ENCODE measurements around the gene RBM20. TPM values are rescaled to one million over a fixed set of nuclear protein-coding genes. Genes with fewer than 3 reads are reported as not detected.

The RBM20 gene
- total RNA-seq, 1 experiment from 2014 or later: 4.2 TPM

DNA sequence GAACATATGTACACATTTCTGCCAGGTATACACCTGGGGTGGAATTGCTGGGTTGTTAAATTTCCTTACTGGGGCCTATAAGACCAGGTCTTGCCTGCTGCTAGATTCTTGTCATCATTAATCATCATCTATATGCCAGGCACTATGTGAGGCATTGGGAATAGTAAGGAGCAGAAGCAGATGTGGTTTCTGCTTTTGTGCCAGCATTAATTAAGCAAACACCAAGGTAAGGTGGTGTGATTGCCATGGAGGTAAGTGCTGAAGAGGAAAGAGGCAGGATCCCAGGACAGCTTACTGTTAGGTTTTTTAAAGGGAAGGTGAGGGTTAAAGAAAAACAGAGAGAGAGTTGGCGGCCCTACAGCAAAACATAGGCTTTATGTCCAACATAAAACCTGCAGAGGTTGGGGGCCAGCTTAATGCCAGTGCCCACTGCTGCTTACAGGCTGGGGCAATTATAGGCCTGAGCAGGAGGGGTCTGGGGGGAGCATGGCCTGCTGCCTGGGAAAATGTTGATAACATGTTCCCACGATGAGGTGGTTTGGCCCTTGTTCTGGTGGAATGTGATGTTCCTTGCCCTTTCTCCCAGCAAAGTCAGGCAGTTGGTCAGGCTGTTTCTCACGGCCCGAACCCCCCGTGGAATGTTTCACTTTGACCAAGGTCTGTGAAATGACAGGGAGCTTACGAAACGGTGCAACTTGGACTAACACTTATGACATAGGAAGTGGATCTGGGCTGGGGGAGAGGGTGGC, 93.9 kb downstream of the RBM20 start:
- no peak for DNase-seq (ENCODE audit: low spot score)

- peak; percentile 36 for DNase-seq (ENCODE audit: low spot score)
Observed at GRCh38 chr10:110739811-110740271, 95.7 kb downstream of the RBM20 start.

DNA sequence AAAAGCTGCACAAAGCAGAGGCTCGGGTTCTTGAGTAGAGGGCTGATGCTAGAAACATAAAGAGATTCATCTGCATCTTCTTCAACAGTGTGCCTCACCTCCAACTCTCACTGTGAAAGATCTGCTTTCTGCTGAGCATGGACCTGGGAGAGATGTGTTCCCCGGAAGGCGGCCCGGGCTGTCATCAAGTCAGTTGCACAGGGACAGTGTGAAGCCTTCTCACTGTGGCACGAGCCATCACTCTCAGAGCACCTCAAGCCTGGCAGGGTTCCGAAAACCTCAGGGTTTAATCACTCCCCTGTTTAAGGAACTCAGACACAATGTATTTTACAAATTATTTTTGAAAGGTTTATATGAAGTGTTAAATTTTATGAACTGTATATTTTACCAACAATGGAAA, 98.7 kb downstream of the RBM20 start:
- no peak for DNase-seq (ENCODE audit: low spot score)

GRCh38 chr10:110744782-110745181, 100.6 kb downstream of the RBM20 start:
- no peak for DNase-seq (ENCODE audit: low spot score)

GRCh38 chr10:110746254-110746826, 102.2 kb downstream of the RBM20 start:
- peak; percentile 58 for DNase-seq (ENCODE audit: low spot score)

- DNase-seq (ENCODE audit: low spot score): no peak
Observed at GRCh38 chr10:110746969-110747608, 103.0 kb downstream of the RBM20 start.

GRCh38 chr10:110747609-110748464, 103.7 kb downstream of the RBM20 start:
- DNase-seq (ENCODE audit: low spot score): no peak

- DNase-seq (ENCODE audit: low spot score): no peak
Observed at GRCh38 chr10:110748970-110749369, 104.8 kb downstream of the RBM20 start.

DNA sequence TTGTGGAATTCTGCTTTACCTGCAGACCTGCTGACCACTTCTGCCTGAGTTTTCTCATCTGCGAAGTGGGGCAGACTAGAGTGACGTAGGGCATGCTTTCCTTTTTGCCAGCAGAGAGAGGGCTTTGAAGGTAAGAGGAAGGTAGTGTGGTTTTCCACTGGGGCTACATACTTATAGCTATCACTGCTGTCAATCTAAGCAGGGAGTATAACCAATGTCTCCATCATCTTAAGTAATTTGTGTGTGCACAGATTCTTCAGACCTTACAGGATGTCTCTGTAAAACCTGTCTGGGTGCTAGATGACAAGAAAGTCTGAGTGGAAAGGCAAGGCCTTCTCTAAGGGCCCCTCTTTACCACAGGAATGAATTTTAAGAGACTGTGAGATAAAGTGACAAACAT, 106.8 kb downstream of the RBM20 start:
- no peak for DNase-seq (ENCODE audit: low spot score)

GRCh38 chr10:110751850-110752249, 107.7 kb downstream of the RBM20 start:
- no peak for DNase-seq (ENCODE audit: low spot score)

- no peak for DNase-seq (ENCODE audit: low spot score)
Observed at GRCh38 chr10:110753462-110753861, 109.3 kb downstream of the RBM20 start.

- DNase-seq (ENCODE audit: low spot score): no peak
Observed at GRCh38 chr10:110754375-110755105, 110.4 kb downstream of the RBM20 start.

GRCh38 chr10:110755781-110756180, 111.6 kb downstream of the RBM20 start:
- no peak for DNase-seq (ENCODE audit: low spot score)

DNA sequence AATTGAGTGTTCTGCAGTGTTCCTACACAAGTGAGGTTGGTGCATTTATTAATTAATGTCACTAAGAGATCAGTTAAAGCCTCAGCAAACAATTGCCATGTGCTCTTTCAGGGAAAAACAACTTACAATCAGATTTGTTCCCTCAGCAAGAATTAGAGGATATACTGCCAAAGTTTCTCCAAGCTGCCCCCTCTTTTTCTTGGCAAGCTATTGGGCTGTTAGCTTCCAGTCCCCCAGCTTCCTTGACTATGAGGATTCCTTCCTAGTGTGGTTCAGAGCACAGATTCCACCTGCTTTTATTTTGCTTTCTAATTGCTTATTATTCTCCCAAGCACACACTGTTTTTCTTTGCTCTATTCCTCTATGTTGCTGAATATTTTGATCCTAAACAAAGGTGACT, 112.7 kb downstream of the RBM20 start:
- DNase-seq (ENCODE audit: low spot score): no peak

GRCh38 chr10:110757586-110757985, 113.5 kb downstream of the RBM20 start:
- no peak for DNase-seq (ENCODE audit: low spot score)

- no peak for DNase-seq (ENCODE audit: low spot score)
Observed at GRCh38 chr10:110758128-110758765, 114.1 kb downstream of the RBM20 start.

DNA sequence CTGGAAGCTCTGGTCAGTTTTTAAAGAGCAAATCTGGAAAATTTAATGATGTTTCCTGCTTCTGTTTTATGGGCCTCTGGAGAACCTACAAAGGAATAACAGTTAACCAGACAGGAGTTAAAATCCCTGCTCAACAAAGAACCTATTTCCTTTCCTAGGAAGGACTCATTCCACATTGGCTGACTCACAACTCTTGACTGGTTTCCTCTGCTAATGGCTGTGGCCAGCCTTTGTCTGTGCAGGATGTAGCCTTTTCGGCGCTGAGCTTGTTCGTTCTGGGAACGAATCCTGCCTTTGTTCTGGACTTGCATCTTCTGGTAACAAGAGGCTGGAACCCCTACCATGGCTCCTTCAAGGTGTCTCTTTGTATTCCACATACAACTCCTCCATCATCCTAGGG, 114.8 kb downstream of the RBM20 start:
- peak; percentile 75 for DNase-seq (ENCODE audit: low spot score)

DNA sequence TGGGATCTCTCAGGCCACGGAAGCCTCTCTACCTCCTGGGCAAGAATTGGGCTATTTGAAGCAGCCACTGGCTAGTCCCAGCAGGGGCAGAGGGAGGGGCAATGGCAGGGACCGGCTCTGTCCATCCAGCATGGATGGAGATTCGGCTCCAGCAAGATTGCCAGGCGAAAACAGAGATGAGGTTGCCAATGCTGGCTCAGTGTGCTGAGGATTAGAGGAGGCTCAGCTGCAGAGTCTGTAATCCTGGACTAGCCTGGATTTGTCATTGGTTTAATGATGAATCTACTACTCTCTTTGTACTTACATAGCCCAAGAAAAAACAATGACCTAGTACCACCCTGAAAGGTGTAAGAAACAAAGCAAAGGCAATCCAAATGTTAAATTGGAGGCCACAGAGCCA, 115.4 kb downstream of the RBM20 start:
- DNase-seq (ENCODE audit: low spot score): no peak

DNA sequence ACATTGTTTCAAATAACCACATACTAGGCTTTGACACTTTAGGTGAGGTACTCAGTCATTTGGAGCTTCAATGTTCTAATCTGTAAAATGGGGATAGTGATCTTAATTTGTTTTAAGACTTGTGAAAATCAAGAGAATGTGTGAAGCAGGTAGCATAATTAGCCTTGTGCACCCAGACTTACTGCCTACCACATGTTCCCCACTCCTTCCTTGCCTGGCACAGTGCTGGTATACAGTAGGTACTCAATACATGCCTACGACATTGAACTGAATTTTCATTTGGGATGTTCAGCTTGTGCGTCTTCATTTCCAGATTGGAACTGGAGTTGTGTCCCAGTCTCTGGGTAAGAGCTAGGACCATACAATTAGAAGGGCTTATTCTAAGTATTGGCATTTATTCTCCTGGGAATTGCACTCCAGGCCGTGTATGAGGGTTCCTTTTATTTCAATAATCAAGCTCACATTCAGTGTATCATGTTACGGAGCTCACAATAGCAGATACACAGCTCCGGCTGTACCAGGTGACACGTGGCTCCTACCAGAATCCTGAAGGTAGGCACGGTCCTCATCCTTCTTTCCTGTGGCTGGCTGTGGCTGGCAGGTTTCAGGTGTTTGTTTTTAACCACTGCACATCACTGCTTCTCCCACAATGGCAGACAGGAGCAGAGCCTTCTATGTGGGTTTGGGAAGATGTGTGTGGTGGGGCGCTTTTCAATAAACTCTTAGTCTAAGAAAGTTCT, 118.1 kb downstream of the RBM20 start:
- DNase-seq (ENCODE audit: low spot score): no peak

DNA sequence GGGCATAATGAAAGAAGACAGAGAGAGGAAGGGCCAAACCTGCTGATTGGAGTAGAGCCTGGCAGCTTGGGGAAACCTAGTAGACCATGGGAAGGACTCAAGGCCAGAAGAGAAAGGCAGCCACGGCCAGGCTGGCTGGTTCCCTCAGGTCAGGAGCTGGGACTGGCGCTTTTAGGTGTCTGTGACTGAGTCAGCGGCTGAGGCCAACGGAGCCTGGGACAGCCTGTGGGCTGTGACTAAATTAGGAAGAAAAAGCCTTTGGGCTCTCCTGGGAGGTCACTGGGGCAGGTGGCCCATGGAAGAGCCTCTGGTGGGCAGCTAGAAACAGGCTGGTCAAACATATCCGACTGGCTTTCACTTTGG, 118.7 kb downstream of the RBM20 start:
- DNase-seq (ENCODE audit: low spot score): no peak
